GM18867 (cell line): ENCODE data around the gene HTR2A.

Experiments
- ATAC-seq: cut with Tn5 transposase; IDR thresholded peaks from one replicate; pipeline ENCODE4 v1.9.1; 2021; ENCODE audit warnings: mild to moderate bottlenecking, moderate library complexity; ENCODE audit not compliant: unreplicated experiment

The HTR2A gene

GRCh38 chr13:46896341-46897137 is at the start of gene HTR2A:
HTR2A (minus strand) TSS chr13:46897053; CDS start chr13:46895906, 1,147 bp downstream.
- ATAC-seq = no peak

GRCh38 chr13:46936525-46936924 is 39.7 kb upstream of the HTR2A start:
- no peak for ATAC-seq

- ATAC-seq = no peak
Observed at GRCh38 chr13:46934749-46935148, 37.9 kb upstream of the HTR2A start.

GRCh38 chr13:46926916-46927590 is 30.2 kb upstream of the HTR2A start:
- no peak for ATAC-seq

GRCh38 chr13:46925486-46925885 is 28.6 kb upstream of the HTR2A start:
- no peak for ATAC-seq

DNA sequence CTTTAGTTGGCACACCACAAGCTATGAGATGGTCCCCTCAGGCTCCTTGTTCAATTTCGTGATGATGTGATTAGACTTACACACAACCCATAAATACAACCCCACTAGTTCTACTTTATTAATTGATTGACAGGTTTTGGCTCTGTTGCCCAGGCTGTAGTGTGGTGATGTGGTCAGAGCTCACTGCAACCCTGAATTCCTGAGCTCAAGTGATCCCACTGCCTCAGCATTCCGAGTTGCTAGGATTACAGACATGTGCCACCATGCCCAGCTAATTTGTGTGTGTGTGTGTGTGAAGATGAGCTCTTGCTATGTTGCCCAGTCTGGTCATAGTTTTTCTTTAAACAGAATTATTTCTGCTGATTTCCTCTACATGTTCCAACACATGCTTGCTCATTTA is 17.5 kb upstream of the HTR2A start:
- no peak for ATAC-seq

DNA sequence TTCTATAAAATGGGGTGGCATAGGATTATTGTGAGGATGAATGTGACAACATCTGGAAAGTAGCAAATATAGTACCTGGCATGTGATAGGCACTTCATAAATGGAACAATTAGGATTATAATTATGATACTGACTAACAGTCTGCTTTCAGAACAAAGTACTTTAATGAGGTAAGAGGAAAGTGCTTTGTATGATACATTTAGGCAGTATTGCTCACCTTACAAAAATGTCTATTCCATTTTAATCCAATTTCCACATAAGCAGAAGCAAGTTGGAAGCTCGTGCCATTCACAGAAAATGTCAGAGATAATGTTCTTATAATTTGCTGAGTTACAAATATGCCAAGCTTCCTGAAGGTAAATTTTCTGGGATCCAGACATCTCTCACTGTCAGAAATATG is 16.9 kb upstream of the HTR2A start:
- no peak for ATAC-seq

DNA sequence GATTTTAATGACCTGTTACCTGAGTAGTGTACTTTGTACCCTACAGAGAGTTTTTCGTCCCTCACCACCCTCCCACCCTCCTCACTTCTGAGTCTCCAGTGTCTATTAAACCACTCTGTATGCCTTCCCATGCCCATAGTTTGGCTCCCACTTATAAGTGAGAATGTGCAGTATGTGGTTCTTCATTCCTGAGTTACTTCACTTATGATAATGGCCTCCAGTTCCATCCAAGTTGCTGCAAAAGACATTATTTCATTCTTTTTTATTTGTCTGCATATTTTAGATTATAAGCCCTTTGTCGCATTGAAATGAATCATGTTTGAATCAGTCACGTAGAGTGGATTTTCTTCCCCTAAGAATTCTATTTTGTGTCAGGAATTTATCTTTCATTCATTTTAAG is 12.2 kb upstream of the HTR2A start:
- ATAC-seq = no peak

DNA sequence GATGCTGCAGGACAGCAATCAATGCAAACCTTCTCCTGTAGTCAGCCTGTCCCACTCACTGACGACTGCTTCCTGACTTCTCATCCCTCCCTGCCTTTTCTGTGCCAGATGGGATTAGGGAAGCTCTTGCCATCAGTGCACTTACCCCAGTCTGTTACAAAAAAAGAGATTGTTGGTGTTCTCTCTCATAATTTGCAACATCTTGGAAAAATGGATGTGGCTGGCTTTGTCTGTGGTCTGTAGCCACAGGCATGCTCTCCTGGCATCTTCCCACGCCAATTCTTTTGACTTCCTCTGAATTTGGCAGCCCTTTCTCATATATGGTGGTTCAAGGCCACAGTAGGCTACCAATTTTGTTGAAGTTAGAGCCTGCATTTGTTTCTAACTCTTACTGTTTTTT is 11.6 kb upstream of the HTR2A start:
- no peak for ATAC-seq

GRCh38 chr13:46906405-46906804 is 9.6 kb upstream of the HTR2A start:
- ATAC-seq = no peak

- ATAC-seq = no peak
Observed at GRCh38 chr13:46905249-46905648, 8.4 kb upstream of the HTR2A start.

DNA sequence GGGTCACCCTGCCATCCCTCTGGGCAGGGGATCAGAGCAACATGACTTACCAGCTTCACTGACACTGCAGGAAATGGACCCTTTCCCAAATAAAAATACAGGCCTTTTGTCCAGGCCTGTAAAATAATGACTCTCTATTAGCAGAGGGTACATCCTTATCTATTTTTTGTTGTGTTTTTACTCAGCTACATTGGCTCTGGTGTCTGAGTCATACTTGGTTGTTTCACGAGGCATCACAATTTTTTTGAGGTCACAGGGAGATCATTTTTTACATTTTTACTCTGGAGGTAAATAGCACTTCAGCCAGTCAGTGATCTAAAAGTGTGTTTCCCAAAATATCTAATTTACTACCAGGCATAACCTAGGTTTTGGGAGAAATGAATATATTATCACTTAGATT is 6.9 kb upstream of the HTR2A start:
- no peak for ATAC-seq

- ATAC-seq = no peak
Observed at GRCh38 chr13:46901721-46902120, 4.9 kb upstream of the HTR2A start.

DNA sequence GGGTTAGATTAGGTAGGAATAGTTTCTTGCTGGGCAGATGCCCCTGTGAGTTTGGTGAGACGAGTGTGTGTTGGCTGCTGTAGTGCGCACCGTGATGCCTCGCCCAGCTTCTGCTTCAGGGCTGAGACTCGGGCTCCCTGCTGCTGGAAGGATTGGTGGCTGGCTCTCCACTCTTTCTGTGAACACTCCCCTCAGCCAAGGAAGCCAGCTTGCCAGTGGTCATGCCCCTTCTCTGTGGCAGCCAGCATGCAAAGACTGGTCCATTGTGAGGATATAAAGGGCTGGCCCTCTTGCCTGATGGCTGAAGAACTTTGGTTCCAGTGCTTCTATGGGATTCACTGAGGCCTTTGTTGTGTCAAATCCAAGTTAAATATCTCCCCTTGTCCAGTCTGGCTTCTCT is 2.9 kb upstream of the HTR2A start:
- no peak for ATAC-seq

DNA sequence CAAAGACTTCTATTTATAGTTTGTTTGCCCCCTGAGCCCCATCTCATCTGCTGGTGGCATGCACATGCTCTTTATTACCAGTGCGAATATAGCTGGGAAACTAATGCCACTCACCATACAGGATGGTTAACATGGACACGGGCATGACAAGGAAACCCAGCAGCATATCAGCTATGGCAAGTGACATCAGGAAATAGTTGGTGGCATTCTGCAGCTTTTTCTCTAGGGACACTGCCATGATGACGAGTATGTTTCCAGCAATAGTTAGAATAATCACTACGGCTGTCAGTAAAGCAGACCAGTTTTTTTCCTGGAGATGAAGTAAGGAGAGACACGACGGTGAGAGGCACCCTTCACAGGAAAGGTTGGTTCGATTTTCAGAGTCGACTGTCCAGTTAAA is 1.5 kb downstream of the HTR2A start:
- no peak for ATAC-seq

DNA sequence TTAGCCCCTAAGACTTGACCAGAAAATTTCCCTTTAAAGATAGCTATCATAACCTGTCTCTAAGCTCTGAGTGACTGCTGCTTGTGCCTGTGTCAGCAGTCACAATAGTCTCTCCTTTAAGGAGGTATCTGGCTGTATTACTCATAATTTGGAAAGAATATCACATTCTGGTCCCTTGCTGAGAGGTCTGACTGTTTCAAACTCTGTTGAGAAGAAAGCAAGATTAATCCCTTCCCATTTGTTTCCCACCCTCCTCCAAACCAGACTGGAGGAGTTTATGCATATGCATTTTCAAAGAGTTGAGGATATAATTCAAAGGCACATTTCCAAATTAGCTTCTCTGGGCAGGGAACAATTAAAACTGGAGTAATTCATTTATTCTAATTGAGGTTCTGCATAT is 2.3 kb downstream of the HTR2A start:
- ATAC-seq = no peak

GRCh38 chr13:46893798-46894560 is 2.9 kb downstream of the HTR2A start:
- ATAC-seq = peak; percentile 88

DNA sequence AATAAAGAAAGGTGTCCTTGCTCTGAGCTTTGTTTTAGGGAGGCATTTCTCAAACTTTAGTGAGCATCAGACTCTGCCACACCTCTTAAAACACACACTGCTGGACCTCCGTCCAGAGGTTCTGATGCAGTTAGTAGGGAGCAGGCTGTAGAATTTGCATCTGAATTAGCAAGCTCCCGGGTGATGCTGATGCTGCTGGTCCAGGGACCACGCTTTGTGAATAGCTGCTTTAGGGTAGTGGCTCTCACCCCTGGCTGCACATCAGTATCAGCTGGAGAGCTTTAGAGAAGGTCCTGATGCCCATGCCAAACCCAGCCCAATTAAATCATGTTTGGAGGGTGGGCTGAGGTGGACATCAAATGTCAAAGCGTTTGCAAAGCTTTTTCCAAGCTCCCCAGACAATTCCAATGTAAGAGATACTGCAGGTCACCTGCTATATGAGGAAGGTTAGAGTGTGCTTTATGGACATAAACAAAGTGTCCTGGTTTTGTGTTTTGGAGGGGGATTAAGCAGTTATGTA is 3.6 kb downstream of the HTR2A start:
- no peak for ATAC-seq

DNA sequence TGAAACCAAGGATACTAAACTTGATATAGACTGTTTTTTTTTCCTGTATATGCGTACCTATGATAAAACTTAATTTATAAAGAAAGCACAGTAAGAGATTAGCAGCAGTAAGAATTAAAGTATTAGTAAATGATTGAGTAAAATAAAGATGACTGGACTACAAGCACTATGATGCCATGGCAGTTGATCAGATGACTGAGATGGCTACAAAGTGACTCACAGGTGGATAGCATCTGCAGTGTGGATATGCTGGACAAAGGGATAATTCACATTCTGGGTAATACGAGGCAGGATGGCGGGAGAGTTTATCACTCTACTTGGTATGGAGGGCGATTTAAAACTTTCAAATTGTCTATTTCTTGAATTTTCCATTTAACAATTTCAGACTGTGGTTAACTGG is 11.8 kb downstream of the HTR2A start:
- no peak for ATAC-seq

DNA sequence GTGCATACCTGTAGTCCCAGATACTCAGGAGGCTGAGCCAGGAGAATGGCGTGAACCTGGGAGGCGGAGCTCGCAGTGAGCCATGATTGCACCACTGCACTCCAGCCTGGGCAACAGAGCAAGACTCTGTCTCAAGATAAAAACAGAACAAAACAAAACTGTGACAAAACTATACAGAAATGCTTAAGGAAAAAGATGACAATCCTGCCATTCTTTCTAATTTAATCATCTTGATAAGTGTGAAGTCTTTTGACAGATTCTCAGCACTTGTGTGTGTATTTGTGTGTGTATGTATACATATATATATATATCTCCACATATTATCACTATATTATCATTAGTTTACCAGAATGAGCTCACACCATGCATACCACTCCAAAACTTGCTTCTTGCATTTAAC is 12.3 kb downstream of the HTR2A start:
- ATAC-seq = no peak

GRCh38 chr13:46881621-46882020 is 15.2 kb downstream of the HTR2A start:
- no peak for ATAC-seq

- no peak for ATAC-seq
Observed at GRCh38 chr13:46874006-46874405, 22.8 kb downstream of the HTR2A start.
